ENCODE results near the gene OR6N2.

GRCh38 chr1:158754420-158754819 is 26.6 kb downstream of the OR6N2 start, which contains the start of gene OR6K6:
- TF ChIP-seq POLR2A (IDR thresholded peaks at IDR 0.05; ENCODE audit: low read depth, low read length) (no peak), POLR2AphosphoS5 (IDR thresholded peaks at IDR 0.05; ENCODE audit: low read depth, low read length) (no peak), TAF1 (IDR thresholded peaks at IDR 0.05; ENCODE audit: borderline replicate concordance, low read depth, low read length) (no peak)
